HL-60 (cell line): ENCODE results near the gene TEX9.
A peak's percentile ranks its signal among the peaks of the same experiment; 100 is the strongest.
"Not testable (repeated sequence)": the region's sequence is repeated elsewhere in the genome, so short reads cannot be mapped to it uniquely, and the experiment has no call there.

Source experiments
- DNase-seq, 2 experiments: peaks; one replicate each; pipeline ENCODE4 v3.0.0-alpha.2; 2010 to 2020; ENCODE audit warnings: low read depth in 1 of 2, low spot score in 1 of 2
- H3K27ac ChIP-seq: fragments of 250-450 bp; sonication (Bioruptor Pico); replicated peaks from 2 replicates; pipeline ENCODE4 v1.5.1; 2020; ENCODE audit warnings: mild to moderate bottlenecking, moderate library complexity
- H3K27me3 ChIP-seq: fragments of 250-450 bp; sonication (Bioruptor Pico); 2 replicates; pipeline ENCODE4 v1.5.1; 2021; ENCODE audit warnings: mild to moderate bottlenecking, moderate library complexity; ENCODE audit not compliant: insufficient read depth, poor library complexity, severe bottlenecking
- H3K4me3 ChIP-seq: replicated peaks from 2 replicates; pipeline ENCODE4 v1.5.1; 2011; ENCODE audit warnings: mild to moderate bottlenecking, control low read depth, low read length; ENCODE audit not compliant: insufficient read depth
- GABPA ChIP-seq: IDR thresholded peaks from 2 replicates; pipeline ENCODE4 v1.6.1; 2012; ENCODE audit warnings: low read depth
- POLR2AphosphoS5 ChIP-seq: IDR thresholded peaks from 2 replicates; pipeline ENCODE4 v1.6.1; 2012; ENCODE audit warnings: low read depth
- SPI1 ChIP-seq: IDR thresholded peaks from 2 replicates; pipeline ENCODE4 v1.6.1; 2012; ENCODE audit warnings: low read depth, mild to moderate bottlenecking, borderline replicate concordance
- TF ChIP-seq, protein P1 (sequence below): IDR thresholded peaks from one replicate; pipeline ENCODE4 v1.5.1; 2011; ENCODE audit warnings: low read length, control low read depth, inconsistent platforms; ENCODE audit not compliant: insufficient read depth
- TF ChIP-seq, protein P2 (sequence below): IDR thresholded peaks from 2 replicates; pipeline ENCODE4 v1.6.1; 2012; ENCODE audit warnings: low read depth; ENCODE audit not compliant: insufficient replicate concordance

The TEX9 gene

DNA sequence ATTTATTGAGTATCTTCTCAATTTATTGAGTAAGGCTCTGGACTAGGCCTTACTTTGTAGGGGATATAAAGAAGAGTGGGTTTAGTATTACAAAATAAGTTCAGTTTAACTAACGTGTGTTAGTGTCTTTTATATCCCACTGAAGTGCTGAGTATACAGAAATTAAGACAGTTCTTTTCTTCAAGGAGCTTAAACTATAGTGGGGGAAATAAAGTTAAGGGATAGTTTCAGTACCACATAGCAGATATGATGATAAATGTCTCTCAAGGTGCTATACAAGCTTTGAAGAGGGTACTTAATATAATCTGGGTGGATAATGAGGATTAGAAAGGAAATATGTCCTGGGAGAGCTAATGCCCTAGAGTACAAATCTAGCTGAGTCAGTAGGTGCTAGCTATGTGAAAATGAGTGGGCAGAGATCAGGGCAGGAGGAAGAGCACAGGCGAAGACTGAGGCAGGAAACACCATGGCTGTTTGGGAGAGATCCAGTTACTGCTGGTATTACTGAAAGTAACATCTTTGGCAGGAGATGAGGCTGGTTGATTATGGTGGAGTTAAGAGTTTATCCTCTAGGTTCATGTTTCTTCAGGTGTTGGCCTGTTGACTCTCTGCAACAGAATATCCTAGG is 46.0 kb downstream of the TEX9 start:
- Histone ChIP-seq H3K27me3 (no peaks in the 10 kb centered on the region), H3K4me3 (no peak overlapping the region), H3K27ac (no peak overlapping the region)
- no peak for DNase-seq
- TF ChIP-seq, protein P1, sequence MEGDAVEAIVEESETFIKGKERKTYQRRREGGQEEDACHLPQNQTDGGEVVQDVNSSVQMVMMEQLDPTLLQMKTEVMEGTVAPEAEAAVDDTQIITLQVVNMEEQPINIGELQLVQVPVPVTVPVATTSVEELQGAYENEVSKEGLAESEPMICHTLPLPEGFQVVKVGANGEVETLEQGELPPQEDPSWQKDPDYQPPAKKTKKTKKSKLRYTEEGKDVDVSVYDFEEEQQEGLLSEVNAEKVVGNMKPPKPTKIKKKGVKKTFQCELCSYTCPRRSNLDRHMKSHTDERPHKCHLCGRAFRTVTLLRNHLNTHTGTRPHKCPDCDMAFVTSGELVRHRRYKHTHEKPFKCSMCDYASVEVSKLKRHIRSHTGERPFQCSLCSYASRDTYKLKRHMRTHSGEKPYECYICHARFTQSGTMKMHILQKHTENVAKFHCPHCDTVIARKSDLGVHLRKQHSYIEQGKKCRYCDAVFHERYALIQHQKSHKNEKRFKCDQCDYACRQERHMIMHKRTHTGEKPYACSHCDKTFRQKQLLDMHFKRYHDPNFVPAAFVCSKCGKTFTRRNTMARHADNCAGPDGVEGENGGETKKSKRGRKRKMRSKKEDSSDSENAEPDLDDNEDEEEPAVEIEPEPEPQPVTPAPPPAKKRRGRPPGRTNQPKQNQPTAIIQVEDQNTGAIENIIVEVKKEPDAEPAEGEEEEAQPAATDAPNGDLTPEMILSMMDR = no peak
- TF ChIP-seq SPI1 (no peak), POLR2AphosphoS5 (no peak), GABPA (no peak)
- TF ChIP-seq, protein P2, sequence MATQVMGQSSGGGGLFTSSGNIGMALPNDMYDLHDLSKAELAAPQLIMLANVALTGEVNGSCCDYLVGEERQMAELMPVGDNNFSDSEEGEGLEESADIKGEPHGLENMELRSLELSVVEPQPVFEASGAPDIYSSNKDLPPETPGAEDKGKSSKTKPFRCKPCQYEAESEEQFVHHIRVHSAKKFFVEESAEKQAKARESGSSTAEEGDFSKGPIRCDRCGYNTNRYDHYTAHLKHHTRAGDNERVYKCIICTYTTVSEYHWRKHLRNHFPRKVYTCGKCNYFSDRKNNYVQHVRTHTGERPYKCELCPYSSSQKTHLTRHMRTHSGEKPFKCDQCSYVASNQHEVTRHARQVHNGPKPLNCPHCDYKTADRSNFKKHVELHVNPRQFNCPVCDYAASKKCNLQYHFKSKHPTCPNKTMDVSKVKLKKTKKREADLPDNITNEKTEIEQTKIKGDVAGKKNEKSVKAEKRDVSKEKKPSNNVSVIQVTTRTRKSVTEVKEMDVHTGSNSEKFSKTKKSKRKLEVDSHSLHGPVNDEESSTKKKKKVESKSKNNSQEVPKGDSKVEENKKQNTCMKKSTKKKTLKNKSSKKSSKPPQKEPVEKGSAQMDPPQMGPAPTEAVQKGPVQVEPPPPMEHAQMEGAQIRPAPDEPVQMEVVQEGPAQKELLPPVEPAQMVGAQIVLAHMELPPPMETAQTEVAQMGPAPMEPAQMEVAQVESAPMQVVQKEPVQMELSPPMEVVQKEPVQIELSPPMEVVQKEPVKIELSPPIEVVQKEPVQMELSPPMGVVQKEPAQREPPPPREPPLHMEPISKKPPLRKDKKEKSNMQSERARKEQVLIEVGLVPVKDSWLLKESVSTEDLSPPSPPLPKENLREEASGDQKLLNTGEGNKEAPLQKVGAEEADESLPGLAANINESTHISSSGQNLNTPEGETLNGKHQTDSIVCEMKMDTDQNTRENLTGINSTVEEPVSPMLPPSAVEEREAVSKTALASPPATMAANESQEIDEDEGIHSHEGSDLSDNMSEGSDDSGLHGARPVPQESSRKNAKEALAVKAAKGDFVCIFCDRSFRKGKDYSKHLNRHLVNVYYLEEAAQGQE = no peak

DNA sequence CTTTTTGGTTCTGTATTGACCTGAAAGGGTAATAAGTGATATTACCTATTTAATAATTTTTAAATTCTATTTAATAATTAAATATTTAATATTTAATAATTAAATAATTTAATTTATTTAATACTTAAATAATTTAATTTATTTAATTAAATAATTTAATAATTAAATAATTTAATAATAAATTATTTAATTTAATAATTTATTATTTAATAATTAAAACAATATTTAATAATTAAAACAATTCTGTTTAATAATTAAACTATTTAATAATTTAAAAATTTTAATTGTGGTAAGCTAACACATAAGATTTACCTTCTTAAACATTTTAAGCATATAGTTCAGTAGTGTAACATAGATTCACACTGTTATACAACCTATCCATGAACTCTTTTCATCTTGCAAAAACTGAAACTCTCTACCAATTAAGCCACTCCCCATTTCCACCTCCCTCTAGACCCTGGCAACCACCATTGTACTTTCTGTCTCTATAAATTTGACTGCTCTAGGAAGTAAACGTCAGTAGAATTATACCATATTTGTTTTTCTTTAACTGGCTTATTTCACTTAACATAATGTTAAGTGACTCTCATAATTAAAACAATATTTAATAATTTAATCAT is 48.0 kb downstream of the TEX9 start:
- not testable (repeated sequence) for H3K27me3 ChIP-seq, H3K4me3 ChIP-seq, H3K27ac ChIP-seq, DNase-seq

DNA sequence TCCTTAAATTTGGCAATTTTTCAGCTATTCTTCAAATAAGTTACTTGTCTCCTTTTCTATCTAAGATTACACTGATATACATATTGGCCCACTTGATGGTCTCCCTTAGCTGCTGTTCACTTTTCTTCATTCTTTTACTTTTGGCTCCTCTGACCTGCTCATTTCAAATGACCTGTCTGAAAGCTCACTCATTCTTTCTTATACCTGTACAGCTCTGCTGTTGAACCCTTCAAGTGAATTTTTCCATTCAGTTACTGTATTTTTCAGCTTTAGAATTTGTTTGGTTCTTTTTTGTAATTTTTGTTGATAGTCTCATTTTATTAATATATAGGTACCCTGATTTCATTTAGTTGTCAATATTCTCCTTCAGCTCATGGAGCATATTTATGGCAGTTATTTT is 60.0 kb downstream of the TEX9 start:
- no peak for DNase-seq
- no peak overlapping the region for H3K4me3 ChIP-seq
- H3K27me3 ChIP-seq = no peaks in the 10 kb centered on the region
- TF ChIP-seq GABPA (no peak), SPI1 (no peak), POLR2AphosphoS5 (no peak)
- TF ChIP-seq, protein P2 = no peak
- TF ChIP-seq, protein P1 = no peak
- H3K27ac ChIP-seq = no peak overlapping the region

DNA sequence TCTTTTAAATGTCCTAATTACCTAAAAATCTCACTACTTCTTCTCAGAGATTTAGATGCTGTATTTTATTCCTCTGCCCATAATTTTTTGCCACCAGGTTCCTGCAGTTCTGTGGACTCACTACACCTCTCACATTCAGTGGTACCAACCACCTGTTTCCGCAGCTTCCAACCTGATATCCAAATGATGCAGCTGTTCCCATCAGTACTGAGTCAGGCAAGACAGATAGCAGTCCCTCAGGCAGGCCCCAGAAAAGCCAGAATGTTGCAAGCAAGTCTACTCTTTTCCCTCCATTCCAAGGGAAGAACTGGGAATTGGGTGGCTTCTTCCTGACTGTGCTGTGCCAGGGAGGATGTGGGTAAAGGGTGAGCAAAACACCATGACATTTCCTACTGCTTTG is 60.8 kb downstream of the TEX9 start:
- no peak for TF ChIP-seq POLR2AphosphoS5
- DNase-seq = no peak
- Histone ChIP-seq H3K27ac (no peak overlapping the region), H3K27me3 (no peaks in the 10 kb centered on the region), H3K4me3 (no peak overlapping the region)

DNA sequence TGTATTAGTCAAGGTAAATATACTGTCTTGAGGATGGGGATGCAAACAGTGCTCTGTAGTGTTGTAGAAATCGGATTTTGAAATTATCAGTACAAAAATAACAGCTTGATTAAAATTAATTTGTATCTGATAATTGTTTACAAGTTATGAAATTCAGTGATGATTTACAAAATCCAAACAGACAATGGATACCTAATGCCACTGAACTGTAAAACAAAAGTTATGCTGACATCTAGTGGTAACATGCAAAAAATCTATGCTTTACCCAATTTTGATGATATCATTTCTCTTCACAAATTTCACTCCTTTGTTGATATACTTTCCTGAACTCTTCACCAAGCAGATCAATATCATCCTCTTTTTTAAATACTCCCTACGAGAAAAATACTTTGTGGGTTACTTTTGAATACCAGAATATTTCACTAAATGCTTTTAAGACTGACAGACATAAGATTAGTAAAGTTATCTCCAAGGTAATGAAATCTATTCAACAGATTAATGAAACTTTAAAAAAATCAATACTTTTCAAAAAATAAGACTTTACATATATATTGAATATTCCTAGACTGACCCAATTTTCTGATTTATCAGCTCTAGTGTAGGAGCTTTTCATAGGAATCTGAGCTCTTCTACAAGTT is 63.7 kb downstream of the TEX9 start:
- TF ChIP-seq SPI1 = no peak
- TF ChIP-seq, protein P1 = peak; percentile 22
- DNase-seq = peak in 1 of 2 experiments; percentile 3
- Histone ChIP-seq H3K27me3 (no peaks in the 10 kb centered on the region), H3K27ac (no peak overlapping the region), H3K4me3 (no peak overlapping the region)
